Stimulated activated CD8-positive, alpha-beta memory T cell treated with anti-CD3 and anti-CD28 coated beads, Interleukin-12 subunit alpha, Interleukin-12 subunit beta, amount 100 ng/mL, for 24 hours (primary cell): ENCODE data around the gene TRAPPC14.
"Not testable (repeated sequence)": the region's sequence is repeated elsewhere in the genome, so short reads cannot be mapped to it uniquely, and the experiment has no call there.

Experiments
- DNase-seq: peaks from one replicate; pipeline ENCODE4 v3.0.0-alpha.2; 2020; ENCODE audit errors: extremely low read depth

TRAPPC14 gene

DNA sequence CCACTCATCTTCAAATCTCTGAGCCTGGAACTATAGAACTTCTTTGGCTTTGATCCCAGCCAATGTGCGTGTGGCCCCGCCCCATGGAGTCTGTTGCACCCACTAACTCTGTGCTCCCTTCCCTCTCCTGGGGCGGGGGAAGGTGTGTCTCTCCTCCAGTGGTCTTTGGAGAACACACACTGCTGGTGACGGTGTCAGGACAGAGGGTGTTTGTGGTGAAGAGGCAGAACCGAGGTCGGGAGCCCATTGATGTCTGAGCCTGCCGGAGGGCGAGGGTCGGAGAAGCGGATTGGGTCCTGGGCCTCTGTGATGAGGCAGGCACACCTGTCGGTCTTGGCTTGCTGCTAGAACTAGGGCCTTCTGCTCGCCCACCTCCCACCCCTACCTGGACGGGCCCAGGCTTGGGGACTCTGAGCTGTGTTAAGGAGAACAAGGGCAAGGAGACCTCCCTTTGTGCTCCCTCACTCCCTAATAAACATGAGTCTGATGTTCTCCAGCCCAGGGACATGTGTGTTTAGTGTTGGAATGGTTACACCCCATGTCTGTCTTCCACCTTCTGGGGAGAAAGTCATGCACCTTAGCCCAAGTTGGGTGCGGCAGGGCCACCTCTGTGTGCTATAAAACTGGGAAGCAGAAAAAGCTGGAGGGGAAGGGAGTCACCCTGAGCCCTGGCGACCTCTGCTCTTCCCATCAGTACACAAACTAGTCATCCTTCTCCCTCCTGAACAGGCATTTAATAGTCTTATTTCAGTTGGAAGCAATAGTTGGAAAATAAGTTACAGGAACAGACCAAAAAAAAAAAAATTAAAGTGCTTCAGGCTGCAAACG, 4.6 kb downstream of the TRAPPC14 start:
- DNase-seq = no peak

DNA sequence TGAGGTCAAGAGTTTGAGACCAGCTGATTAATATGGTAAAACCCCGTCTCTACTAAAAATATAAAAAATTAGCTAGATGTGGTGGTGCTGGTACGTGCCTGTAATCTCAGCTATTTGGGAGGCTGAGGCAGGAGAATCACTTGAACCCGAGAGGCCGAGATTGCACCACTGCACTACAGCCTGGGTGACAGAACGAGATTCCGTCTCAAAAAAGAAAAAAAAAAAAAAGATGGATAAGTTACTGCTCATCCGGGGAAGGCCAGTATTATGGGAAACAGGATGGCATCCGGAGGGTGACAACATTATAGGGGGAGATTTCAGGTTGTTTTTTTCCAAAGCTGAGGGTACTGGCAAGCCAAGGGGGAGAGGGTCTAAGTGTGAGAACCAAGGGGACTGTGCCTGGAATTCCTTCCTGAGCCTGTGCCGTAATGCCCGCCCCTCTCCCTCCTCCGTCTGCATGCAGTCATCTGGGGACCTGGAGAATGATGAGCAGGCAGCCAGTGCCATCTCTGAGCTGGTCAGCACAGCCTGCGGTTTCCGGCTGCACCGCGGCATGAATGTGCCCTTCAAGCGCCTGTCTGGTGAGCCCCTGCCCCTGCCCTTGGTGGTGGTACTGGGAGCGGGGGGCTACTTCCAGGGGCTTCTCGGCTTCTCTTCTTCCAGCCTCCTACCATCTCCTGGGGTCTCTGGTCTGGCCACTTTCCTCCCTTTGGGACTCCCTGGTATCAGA, 5.4 kb downstream of the TRAPPC14 start:
- no peak for DNase-seq

GRCh38 chr7:100152404-100152803, 6.1 kb downstream of the TRAPPC14 start:
- DNase-seq = no peak

- DNase-seq = peak; percentile 95
Measured at GRCh38 chr7:100148559-100149328, 9.8 kb downstream of the TRAPPC14 start, which contains the start of gene LAMTOR4. Gene LAMTOR4 (plus strand): TSS chr7:100148918. CDS start chr7:100148973, 55 bp downstream.

- no peak for DNase-seq
Measured at GRCh38 chr7:100148225-100148558, 10.3 kb downstream of the TRAPPC14 start.

DNA sequence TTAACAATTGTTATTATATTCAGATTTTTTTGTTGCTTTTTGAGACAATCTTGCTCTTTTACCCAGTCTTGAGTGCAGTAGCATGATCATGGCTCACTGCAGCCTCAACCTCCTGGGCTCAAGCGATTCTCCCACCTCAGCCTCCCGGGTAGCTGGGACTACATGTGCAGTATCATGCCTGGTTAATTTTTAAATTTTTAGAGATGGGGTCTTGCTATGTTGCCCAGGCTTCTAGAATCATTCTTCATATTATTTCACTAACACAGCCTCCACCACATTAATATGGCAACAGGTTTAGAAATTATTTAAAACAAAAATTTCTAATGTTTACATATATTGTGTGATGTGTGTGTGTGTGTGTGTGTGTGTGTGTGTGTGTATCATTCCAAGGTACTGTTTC, 11.2 kb downstream of the TRAPPC14 start:
- DNase-seq = no peak

- DNase-seq = not testable (repeated sequence)
Measured at GRCh38 chr7:100146350-100146749, 12.2 kb downstream of the TRAPPC14 start.

GRCh38 chr7:100142461-100142860, 16.1 kb downstream of the TRAPPC14 start:
- DNase-seq = no peak

GRCh38 chr7:100141555-100141949, 17.0 kb downstream of the TRAPPC14 start:
- no peak for DNase-seq

- no peak for DNase-seq
Measured at GRCh38 chr7:100137851-100138760, 20.4 kb downstream of the TRAPPC14 start.

- DNase-seq = no peak
Measured at GRCh38 chr7:100132697-100133151, 25.8 kb downstream of the TRAPPC14 start.

DNA sequence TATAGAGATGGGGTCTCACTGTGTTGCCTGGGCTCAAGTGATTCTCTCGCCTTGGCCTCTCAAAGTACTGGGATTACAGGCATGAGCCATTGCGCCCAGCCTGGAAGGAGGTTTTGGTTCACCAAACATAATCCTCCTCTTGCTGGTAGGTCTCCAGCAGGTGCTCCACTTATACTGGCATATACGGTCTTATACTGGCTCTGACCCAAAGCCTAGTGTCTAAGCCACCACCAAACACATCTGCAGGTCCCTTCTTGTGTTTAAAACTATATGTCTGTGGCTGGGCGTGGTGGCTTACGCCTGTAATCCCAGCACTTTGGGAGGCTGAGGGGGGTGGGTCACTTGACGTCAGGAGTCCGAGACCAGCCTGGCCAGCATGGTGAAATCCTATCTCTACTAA, 26.4 kb downstream of the TRAPPC14 start:
- DNase-seq = no peak

DNA sequence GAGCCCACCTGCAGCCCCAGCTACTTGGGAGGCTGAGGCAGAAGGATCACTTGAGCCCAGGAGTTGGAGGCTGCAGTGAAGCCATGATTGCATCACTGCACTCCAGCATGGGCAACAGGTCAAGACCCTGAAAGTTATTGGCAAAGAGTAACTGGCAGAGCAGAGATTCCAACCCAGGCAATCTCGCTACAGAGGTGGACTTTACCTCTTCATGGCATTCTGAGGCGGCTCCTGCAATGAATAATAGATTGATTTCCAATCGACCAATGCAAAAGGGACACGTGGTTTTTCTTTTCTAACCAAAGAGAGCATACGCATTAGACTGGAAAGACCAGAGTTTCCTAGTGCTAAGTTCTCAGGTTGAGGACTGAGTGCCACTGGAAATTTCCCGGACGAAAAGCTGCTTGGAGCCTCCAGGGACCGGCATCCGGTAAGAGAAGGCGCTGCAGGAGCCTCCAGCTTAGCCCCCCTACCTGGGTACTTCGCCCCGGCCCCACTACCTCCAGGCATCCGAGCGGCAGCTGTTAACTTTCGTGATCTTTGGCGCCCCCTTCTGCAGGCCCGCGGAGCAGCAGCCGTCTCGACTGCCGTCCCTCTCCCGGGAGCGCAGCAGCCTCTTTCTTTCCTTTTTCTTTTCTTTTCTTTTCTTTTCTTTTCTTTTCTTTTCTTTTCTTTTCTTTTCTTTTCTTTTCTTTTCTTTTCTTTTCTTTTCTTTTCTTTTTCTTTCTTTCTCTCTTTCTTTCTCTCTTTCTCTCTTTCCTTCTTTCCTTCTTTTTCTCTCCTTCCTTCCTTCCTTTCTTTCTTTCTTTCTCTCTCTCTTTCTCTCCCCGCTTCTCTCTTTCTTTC, 27.7 kb downstream of the TRAPPC14 start:
- peak; percentile 41 for DNase-seq

DNA sequence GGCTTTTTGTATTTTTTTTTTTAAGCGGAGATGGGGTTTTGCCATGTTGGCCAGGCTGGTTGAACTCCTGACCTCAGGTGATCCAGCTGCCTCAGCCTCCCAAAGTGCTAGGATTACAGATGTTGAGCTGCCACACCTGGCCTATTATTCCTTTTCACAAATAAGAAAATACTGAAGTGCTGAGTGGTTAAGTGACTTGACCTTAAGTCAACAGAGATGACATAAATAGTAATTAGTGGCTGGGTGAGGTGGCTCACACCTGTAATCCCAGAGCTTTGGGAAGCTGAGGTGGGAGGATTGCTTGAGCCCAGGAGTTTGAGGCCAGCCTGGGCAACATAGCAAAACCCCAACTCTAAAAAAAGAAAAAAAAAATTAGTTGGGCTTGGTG, 28.3 kb downstream of the TRAPPC14 start:
- not testable (repeated sequence) for DNase-seq

DNA sequence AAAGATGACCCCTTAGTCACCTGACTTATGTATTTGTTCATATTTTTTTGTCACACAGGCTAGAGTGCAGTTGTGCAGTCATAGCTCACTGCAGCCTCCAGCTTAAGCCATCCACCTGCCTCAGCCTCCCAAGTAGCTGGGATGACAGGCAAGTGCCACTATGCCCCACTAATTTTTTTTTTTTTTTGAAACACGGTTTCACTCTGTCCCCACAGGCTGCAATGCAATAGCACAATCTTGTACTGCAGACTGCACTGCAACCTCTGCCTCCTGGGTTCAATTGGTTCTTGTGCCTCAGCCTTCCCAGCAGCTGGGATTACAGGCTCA, 29.9 kb downstream of the TRAPPC14 start:
- DNase-seq = no peak

- no peak for DNase-seq
Measured at GRCh38 chr7:100127866-100128636, 30.5 kb downstream of the TRAPPC14 start.

DNA sequence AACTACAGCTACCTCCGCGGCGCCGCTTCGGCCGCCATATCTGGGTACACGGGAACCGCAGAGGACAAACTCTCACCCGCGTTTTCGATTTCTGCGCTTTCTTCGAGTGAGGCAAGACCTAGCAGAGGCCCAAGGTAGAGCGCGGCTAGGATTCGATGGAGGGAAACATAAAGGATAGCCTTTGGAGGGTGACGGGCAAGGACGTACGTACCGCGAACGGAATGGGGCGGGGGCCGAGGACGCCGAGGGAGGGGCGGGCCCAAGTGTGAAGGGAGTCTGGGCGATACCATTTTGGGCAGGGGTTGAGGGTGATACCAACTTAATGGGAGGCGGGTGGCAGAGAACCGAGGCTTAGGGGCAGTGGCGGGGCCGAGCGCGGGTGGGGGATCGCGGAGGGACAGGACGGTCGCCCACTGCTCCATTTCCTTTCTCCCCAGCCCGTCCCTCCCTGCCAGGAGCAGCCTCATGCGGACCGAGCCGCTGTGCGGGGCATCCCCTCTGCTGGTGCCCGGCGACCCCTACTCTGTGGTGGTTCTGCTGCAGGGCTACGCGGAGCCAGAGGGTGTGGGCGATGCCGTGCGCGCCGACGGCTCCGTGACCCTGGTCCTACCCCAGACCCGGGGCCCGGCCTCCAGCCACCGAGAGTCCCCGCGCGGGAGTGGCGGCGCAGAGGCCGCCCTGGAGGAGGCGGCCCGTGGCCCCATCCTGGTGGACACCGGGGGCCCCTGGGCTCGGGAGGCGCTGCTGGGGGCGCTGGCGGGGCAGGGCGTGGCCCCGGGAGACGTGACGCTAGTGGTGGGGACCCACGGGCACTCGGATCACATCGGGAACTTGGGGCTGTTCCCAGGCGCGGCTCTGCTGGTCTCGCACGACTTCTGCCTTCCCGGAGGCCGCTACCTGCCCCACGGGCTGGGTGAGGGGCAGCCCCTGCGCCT, 31.3 kb downstream of the TRAPPC14 start, which contains the start of gene MBLAC1:
TSS of gene MBLAC1 (plus strand) at position 37 of the 935 bp plus-strand sequence. CDS start at position 466, 429 bp downstream.
- peak; percentile 73 for DNase-seq

DNA sequence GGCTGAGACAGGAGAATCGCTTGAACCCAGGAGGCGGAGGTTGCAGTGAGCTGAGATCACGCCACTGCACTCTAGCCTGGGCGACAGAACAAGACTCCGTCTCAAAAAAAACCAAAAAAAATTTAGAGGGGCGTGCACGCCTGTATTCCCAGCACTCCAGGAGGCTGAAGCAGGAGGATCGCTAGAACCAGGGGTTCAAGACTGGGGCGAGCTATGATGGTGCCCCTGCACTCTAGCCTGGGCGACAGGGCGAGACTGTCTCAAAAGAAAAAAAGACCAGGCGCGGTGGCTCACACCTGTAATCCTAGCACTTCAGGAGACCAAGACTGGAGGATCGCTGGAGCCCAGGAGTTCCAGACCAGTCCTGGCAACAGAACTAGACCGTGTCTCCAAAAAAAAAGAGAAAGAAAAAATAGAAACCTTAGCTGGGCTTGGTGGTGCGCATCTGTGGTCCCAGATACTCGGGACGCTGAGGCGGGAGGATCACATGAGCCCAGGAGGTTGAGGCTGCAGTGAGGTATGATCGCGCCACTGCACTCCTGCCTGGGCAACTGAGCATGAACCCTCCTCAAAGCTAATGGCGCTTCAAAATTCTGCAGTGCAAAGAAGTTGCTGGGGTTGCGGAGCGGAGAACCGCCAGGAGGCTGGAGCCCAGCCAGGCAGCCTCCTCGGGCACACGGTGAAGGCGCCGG, 32.1 kb downstream of the TRAPPC14 start:
- no peak for DNase-seq
